ENCODE results near the gene ELL.
A peak's percentile ranks its signal among the peaks of the same experiment; 100 is the strongest.
"Not testable (repeated sequence)": the region's sequence is repeated elsewhere in the genome, so short reads cannot be mapped to it uniquely, and the experiment has no call there.

ELL gene

DNA sequence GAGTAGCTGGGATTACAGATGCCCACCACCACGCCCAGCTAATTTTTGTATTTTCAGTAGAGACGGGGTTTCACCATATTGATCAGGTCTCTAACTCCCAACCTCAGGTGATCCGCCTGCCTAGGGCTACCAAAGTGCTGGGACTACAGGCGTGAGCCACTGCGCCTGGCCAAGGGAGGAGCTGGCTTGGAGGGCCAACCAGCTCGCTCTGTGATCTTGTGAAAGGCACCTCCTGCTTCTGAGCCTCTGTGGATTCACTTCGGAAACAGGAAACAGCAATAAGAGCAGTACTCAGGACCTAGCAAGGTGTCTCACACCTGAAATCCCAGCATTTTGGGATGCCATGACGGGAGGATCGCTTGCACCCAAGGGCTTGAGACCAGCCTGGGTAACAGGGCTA, 2.0 kb upstream of the ELL start:
- TF ChIP-seq, protein P1, sequence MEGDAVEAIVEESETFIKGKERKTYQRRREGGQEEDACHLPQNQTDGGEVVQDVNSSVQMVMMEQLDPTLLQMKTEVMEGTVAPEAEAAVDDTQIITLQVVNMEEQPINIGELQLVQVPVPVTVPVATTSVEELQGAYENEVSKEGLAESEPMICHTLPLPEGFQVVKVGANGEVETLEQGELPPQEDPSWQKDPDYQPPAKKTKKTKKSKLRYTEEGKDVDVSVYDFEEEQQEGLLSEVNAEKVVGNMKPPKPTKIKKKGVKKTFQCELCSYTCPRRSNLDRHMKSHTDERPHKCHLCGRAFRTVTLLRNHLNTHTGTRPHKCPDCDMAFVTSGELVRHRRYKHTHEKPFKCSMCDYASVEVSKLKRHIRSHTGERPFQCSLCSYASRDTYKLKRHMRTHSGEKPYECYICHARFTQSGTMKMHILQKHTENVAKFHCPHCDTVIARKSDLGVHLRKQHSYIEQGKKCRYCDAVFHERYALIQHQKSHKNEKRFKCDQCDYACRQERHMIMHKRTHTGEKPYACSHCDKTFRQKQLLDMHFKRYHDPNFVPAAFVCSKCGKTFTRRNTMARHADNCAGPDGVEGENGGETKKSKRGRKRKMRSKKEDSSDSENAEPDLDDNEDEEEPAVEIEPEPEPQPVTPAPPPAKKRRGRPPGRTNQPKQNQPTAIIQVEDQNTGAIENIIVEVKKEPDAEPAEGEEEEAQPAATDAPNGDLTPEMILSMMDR (IDR thresholded peaks at IDR 0.05; ENCODE audit: low read depth, low read length, missing control alignments), result no peak
- no peak for DNase-seq
- Histone ChIP-seq H3K27ac (no peak overlapping the region), H3K4me3 (ENCODE audit: low read depth, low read length) (no peak overlapping the region), H3K27me3 (replicated peaks) (no peaks in the 10 kb centered on the region), H3K36me3 (replicated peaks) (no peaks in the 10 kb centered on the region)
- in situ Hi-C loops (cut with HindIII; ENCODE audit: low pct_ligation_motif_present, low sequenced_read_pairs), result no loop called here

DNA sequence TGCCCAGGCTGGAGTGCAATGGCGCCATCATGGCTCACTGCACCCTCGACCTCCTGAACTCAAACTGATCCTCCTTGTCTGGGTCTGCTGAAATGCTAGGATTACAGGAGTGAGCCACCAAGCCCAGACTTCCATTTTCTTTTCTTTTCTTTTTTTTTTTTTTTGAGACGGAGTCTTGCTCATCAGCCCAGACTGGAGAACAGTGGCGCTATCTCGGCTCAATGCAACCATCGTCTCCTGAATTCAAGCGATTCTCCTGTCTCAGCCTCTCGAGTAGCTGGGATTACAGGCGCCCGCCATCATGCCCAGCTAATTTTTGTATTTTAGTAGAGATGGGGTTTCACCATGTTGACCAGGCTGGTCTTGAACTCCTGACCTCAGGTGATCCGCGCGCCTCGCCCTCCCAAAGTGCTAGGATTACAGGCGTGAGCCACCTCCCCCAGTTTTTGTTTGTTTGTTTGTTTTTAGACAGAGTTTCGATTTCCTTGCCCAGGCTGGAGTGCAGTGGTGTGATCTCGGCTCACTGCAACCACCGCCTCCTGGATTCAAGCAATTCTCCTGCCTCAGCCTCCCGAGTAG, 1.1 kb upstream of the ELL start:
- H3K27me3 ChIP-seq (replicated peaks); DNase-seq; in situ Hi-C loops (cut with HindIII; ENCODE audit: low pct_ligation_motif_present, low sequenced_read_pairs); H3K36me3 ChIP-seq (replicated peaks): not testable (repeated sequence)
- H3K27ac ChIP-seq, result peak overlapping the region; percentile 76
- H3K4me3 ChIP-seq (ENCODE audit: low read depth, low read length), result peak overlapping the region; percentile 9

DNA sequence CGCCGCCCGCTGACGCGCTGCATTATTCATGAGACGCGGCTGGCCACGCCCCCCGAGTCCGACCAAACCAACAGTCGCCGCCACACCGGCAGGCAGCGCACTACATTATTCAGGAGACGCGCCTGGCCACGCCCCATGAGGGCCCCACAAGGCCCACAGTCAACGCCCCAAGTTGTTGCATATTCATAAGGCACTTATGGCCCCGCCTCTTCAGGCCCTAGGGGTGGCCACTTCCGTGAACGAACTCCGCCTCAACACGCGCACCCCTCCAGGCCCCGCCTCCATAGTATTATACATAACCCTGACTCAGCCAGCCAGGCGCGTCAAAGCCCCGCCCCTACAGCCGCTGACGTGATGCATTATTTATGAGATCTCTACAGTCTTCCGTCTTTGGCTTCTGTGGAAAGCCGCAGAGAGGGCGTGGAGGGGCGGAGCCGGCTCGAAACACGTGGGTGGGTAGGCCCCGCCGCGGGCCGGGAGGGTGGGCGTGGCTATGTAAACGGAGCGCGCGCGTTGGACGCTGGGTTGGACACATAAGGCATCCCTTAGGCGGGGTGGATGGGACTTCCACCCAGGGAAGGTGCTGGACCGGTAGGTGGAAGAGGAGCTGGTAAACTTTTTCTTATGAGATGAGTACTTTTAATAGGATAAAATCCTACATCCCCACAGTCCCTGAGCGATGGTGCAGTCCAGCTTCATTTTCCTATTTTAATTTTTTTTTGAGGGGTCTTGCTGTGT, 423 bp upstream of the ELL start:
- TF ChIP-seq, protein P1 (IDR thresholded peaks at IDR 0.05; ENCODE audit: low read depth, low read length, missing control alignments), result peak; percentile 22
- Histone ChIP-seq H3K27ac (peak overlapping the region; percentile 76), H3K4me3 (ENCODE audit: low read depth, low read length) (peak overlapping the region; percentile 93), H3K36me3 (replicated peaks) (no peaks in the 10 kb centered on the region), H3K27me3 (replicated peaks) (no peaks in the 10 kb centered on the region)
- peak; percentile 100 for DNase-seq
- in situ Hi-C loops (cut with HindIII; ENCODE audit: low pct_ligation_motif_present, low sequenced_read_pairs), result no loop called here

DNA sequence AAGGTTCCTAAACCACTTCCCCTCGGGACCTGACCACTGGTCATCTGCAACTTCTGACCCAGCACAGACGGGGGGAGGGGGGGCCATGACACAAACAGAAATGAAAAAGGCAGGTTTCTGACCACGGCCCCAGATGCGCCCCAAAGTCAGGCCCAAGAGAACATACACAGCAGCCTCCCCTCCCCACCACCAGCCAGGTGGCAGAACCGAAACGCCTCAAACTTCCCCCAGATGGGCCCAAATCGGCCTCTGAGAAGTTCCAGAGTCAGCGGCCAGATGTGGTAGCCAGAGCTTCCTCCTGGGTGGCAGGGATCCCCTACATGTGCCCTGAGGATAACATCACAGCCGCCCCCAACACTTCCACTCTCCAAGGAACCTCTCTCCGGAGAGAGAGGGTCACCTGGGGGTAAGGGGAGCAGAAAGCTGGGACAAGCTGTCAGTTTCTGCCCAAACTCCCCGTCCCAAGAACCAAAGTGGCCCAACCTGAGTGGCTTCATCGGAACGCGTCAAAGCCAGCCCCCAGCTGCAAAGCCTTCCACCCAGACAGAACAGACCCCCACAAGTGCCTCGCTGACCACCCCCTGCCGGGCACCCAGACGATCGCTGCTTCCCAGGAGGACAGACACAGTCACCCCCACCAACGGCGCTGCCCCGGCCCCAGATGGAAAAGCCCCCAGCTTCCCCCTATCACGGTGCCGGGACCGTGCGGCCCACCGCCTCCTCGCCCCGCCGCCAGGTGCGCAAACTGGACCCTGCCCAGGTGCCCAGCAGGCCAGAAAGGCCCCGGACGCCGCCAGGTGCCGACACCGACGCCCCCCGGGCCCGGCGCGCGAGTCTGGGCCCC, 800 bp downstream of the ELL start:
- in situ Hi-C loops (cut with HindIII; ENCODE audit: low pct_ligation_motif_present, low sequenced_read_pairs), result no loop called here
- no peak for DNase-seq
- Histone ChIP-seq H3K27me3 (replicated peaks) (no peaks in the 10 kb centered on the region), H3K36me3 (replicated peaks) (no peaks in the 10 kb centered on the region), H3K27ac (peak overlapping the region; percentile 78), H3K4me3 (ENCODE audit: low read depth, low read length) (peak overlapping the region; percentile 93)
- TF ChIP-seq, protein P1 (IDR thresholded peaks at IDR 0.05; ENCODE audit: low read depth, low read length, missing control alignments), result peak; percentile 26

DNA sequence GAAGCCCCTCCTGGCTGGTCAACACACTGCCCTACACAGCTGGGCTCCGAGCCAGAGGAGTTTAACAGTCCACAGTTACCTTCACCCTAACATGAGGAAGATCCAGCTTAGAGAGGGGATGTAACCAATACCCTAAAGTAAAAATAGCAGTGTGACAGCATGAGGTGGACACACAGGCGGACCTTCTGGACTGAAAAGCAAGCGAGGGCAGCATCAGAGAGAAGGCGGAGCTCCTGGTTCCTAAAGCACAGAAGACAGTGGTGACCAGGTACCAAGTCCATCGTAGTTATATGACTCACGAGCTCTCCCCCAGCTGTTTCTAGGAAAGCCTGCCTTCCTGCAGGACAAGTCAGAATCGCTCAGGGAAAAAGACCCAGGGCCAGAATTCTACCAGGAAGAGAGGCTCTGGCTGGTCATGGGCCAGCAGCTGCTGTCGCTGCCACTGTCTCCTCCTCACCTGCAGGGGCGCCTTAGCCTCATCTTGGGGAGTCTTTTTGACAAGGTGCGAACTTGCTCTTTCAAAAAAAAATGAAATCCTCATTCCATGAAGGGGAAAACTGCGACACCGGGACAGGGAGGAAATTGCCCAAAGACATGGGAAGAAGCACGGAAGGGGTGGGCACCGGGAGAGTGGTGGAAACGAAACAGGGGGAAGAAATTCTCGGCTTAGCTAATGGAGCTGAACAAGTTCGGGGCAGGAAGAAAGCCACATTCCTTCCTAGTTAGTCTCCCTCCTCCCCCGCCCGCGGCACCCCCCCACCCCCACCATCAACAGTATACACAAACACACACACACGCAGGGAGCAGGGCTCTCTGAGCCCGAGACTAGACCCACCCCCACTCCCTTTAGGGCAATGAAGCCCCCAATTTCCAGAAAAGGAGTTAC, 1.7 kb downstream of the ELL start:
- in situ Hi-C loops (cut with HindIII; ENCODE audit: low pct_ligation_motif_present, low sequenced_read_pairs), result no loop called here
- TF ChIP-seq, protein P1 (IDR thresholded peaks at IDR 0.05; ENCODE audit: low read depth, low read length, missing control alignments), result peak; percentile 81
- peak overlapping the region; percentile 93 for H3K4me3 ChIP-seq (ENCODE audit: low read depth, low read length)
- no peaks in the 10 kb centered on the region for H3K36me3 ChIP-seq (replicated peaks)
- peak; percentile 67 for DNase-seq
- H3K27ac ChIP-seq, result peak overlapping the region; percentile 78
- no peaks in the 10 kb centered on the region for H3K27me3 ChIP-seq (replicated peaks)

All from brain microvascular endothelial cell (primary cell).